Caco-2 (cell line): Measurements from ENCODE around the gene MYH9. TPM values are rescaled to one million over a fixed set of nuclear protein-coding genes. Genes with fewer than 3 reads are reported as not detected.

Experiments used
- BruUV-seq: library from RNA; stranded (reverse); fragments of 400-500 nt; replicated peaks from 2 replicates; lab custom pipeline; 2021; lab: Mats Ljungman, UMichigan
- CTCF ChIA-PET: fragments of 300-600 bp; sonication (Branson Sonifier 250); formaldehyde crosslinking; loops from one replicate; lab custom pipeline; 2022; ENCODE audit warnings: antibody characterized with exemption; lab: Charles Lee
- POLR2A ChIA-PET: fragments of 300-600 bp; sonication (Branson Sonifier 250); formaldehyde crosslinking; loops from one replicate; lab custom pipeline; 2022; ENCODE audit warnings: antibody characterized with exemption; lab: Charles Lee
- DNase-seq, 2 experiments: peaks; one replicate each; pipeline versions ENCODE4 v3.0.0 to v3.0.0-alpha.2; 2020 to 2022
- H3K27me3 ChIP-seq: replicated peaks from 2 replicates; pipeline ENCODE4 v1.6.0; 2011; ENCODE audit warnings: low read length; ENCODE audit not compliant: control insufficient read depth, insufficient read depth
- H3K36me3 ChIP-seq: 2 replicates; pipeline ENCODE4 v1.5.1; 2011; ENCODE audit warnings: low read length; ENCODE audit not compliant: control insufficient read depth, insufficient read depth
- H3K4me1 ChIP-seq: fragments of 250-450 bp; sonication (Bioruptor Pico); 2 replicates; pipeline ENCODE4 v1.5.1; 2020; ENCODE audit warnings: mild to moderate bottlenecking
- H3K4me3 ChIP-seq: 2 replicates; pipeline ENCODE4 v1.5.1; 2011; ENCODE audit warnings: low read depth, mild to moderate bottlenecking, control low read depth, low read length
- H3K9me3 ChIP-seq: fragments of 250-450 bp; sonication (Bioruptor Pico); 2 replicates; pipeline ENCODE4 v1.5.1; 2020; ENCODE audit warnings: mild to moderate bottlenecking, moderate library complexity
- H3K27ac Mint-ChIP-seq: one replicate; pipeline ENCODE4 v1.8.0; 2022; ENCODE audit warnings: mixed read lengths; ENCODE audit not compliant: unreplicated experiment
- H3K27me3 Mint-ChIP-seq: one replicate; pipeline ENCODE4 v1.8.0; 2022; ENCODE audit warnings: mixed read lengths; ENCODE audit not compliant: insufficient read depth, unreplicated experiment
- H3K36me3 Mint-ChIP-seq: one replicate; pipeline ENCODE4 v1.8.0; 2022; ENCODE audit warnings: mild to moderate bottlenecking, mixed read lengths; ENCODE audit not compliant: insufficient read depth, unreplicated experiment
- H3K4me1 Mint-ChIP-seq: one replicate; pipeline ENCODE4 v1.8.0; 2022; ENCODE audit warnings: low read depth, mixed read lengths; ENCODE audit not compliant: unreplicated experiment
- H3K4me3 Mint-ChIP-seq: one replicate; pipeline ENCODE4 v1.8.0; 2022; ENCODE audit warnings: mild to moderate bottlenecking, moderate library complexity, mixed read lengths; ENCODE audit not compliant: unreplicated experiment
- H3K9me3 Mint-ChIP-seq: one replicate; pipeline ENCODE4 v1.8.0; 2022; ENCODE audit warnings: mixed read lengths; ENCODE audit not compliant: unreplicated experiment
- CTCF ChIP-seq, 2 experiments: fragments of 200-600 bp in 1 of 2; IDR thresholded peaks; 1 replicate in 1 of 2; 2 replicates in 1 of 2; pipeline versions ENCODE4 v1.5.1 to v1.8.0; 2011 to 2022; ENCODE audit warnings: antibody characterized with exemption in 1 of 2, control low read depth in 1 of 2, inconsistent platforms in 1 of 2, low read depth in 1 of 2, low read length in 1 of 2, mild to moderate bottlenecking in 1 of 2, moderate library complexity in 1 of 2; ENCODE audit not compliant: insufficient read depth in 1 of 2, severe bottlenecking in 1 of 2, unreplicated experiment in 1 of 2
- intact Hi-C: fragments of 100-400 bp; cut with micrococcal nuclease; formaldehyde crosslinking; loops from one replicate; pipeline ENCODE4 v1.10.0; 2022; ENCODE audit not compliant: unreplicated experiment
- total RNA-seq: library from RNA; stranded (reverse); gene quantifications from 2 replicates; pipeline ENCODE4 v1.2.3, GENCODE V29; 2022

The MYH9 gene
- total RNA-seq, 1 experiment from 2014 or later, result 513 TPM

- TF ChIP-seq CTCF (IDR thresholded peaks at IDR 0.05; ENCODE audit: insufficient read depth in 1 of 2, low read depth in 1 of 2, low read length in 1 of 2, severe bottlenecking in 1 of 2, unreplicated experiment in 1 of 2), result no peak
- no peak for DNase-seq
- Histone ChIP-seq H3K4me1 (peaks cover 13% of the 10 kb centered on the region), H3K27me3 (no peaks in the 10 kb centered on the region), H3K36me3 (peaks cover 2% of the 10 kb centered on the region; the same call in 1 of the 2 replicates), H3K4me3 (no peak overlapping the region), H3K9me3 (no peaks in the 10 kb centered on the region)
- Mint-ChIP-seq H3K4me3 (no peak overlapping the region), H3K27me3 (no peaks in the 10 kb centered on the region), H3K27ac (no peak overlapping the region), H3K36me3 (peaks cover 95% of the 10 kb centered on the region), H3K9me3 (no peaks in the 10 kb centered on the region), H3K4me1 (peaks cover 14% of the 10 kb centered on the region)
- ChIA-PET CTCF (no interaction called here), POLR2A (no interaction called here)
- no TSS peak for BruUV-seq
- intact Hi-C loops, result no loop called here
Observed at GRCh38 chr22:36381513-36382128, 6.1 kb downstream of the MYH9 start.

GRCh38 chr22:36379593-36380361 lies 8.0 kb downstream of the MYH9 start:
- Histone ChIP-seq H3K4me1 (peaks cover 12% of the 10 kb centered on the region; the same call in 1 of the 2 replicates), H3K36me3 (peaks cover 6% of the 10 kb centered on the region), H3K27me3 (no peaks in the 10 kb centered on the region), H3K9me3 (no peaks in the 10 kb centered on the region), H3K4me3 (no peak overlapping the region)
- no TSS peak for BruUV-seq
- no peaks in the 10 kb centered on the region for H3K9me3 Mint-ChIP-seq
- ChIA-PET CTCF (no interaction called here), POLR2A (interaction anchor here (0.5 kb wide), 1 partner anchor 25 kb away, joined by 4 read pairs; no protein-coding TSS in a partner anchor)
- H3K4me3 Mint-ChIP-seq, result no peak overlapping the region
- H3K27ac Mint-ChIP-seq, result no peak overlapping the region
- H3K36me3 Mint-ChIP-seq, result peaks cover 92% of the 10 kb centered on the region
- H3K4me1 Mint-ChIP-seq, result peaks cover 4% of the 10 kb centered on the region
- no peak for TF ChIP-seq CTCF (IDR thresholded peaks at IDR 0.05; ENCODE audit: insufficient read depth in 1 of 2, low read depth in 1 of 2, low read length in 1 of 2, severe bottlenecking in 1 of 2, unreplicated experiment in 1 of 2)
- no peak for DNase-seq
- H3K27me3 Mint-ChIP-seq, result no peaks in the 10 kb centered on the region
- intact Hi-C loops, result no loop called here

GRCh38 chr22:36378869-36379217 lies 8.9 kb downstream of the MYH9 start:
- peaks cover 16% of the 10 kb centered on the region; the same call in 1 of the 2 replicates for H3K4me1 ChIP-seq
- H3K9me3 ChIP-seq, result no peaks in the 10 kb centered on the region
- H3K4me3 Mint-ChIP-seq, result no peak overlapping the region
- DNase-seq, result no peak
- no peak overlapping the region for H3K4me3 ChIP-seq
- BruUV-seq, result no TSS peak
- peaks cover 8% of the 10 kb centered on the region for H3K4me1 Mint-ChIP-seq
- H3K27me3 ChIP-seq, result no peaks in the 10 kb centered on the region
- peaks cover 92% of the 10 kb centered on the region for H3K36me3 Mint-ChIP-seq
- no peak for TF ChIP-seq CTCF (IDR thresholded peaks at IDR 0.05; ENCODE audit: insufficient read depth in 1 of 2, low read depth in 1 of 2, low read length in 1 of 2, severe bottlenecking in 1 of 2, unreplicated experiment in 1 of 2)
- CTCF ChIA-PET, result interaction anchor here (1.2 kb wide), 1 partner anchor 58 kb away, joined by 3 read pairs; no protein-coding TSS in a partner anchor
- H3K9me3 Mint-ChIP-seq, result no peaks in the 10 kb centered on the region
- H3K27ac Mint-ChIP-seq, result peak overlapping the region; percentile 57
- intact Hi-C loops, result no loop called here
- POLR2A ChIA-PET, result interaction anchor here (1.1 kb wide), 1 partner anchor 10 kb away, joined by 3 read pairs; no protein-coding TSS in a partner anchor
- no peaks in the 10 kb centered on the region for H3K27me3 Mint-ChIP-seq
- peaks cover 6% of the 10 kb centered on the region for H3K36me3 ChIP-seq
